Measurements from ENCODE around the gene DTWD1. TPM values are rescaled to one million over a fixed set of nuclear protein-coding genes. Genes with fewer than 3 reads are reported as not detected.
"Not testable (repeated sequence)": the region's sequence is repeated elsewhere in the genome, so short reads cannot be mapped to it uniquely, and the experiment has no call there.

The DTWD1 gene
- total RNA-seq, 2 donors from 2014 or later, result 16.6 to 21.1 TPM

DNA sequence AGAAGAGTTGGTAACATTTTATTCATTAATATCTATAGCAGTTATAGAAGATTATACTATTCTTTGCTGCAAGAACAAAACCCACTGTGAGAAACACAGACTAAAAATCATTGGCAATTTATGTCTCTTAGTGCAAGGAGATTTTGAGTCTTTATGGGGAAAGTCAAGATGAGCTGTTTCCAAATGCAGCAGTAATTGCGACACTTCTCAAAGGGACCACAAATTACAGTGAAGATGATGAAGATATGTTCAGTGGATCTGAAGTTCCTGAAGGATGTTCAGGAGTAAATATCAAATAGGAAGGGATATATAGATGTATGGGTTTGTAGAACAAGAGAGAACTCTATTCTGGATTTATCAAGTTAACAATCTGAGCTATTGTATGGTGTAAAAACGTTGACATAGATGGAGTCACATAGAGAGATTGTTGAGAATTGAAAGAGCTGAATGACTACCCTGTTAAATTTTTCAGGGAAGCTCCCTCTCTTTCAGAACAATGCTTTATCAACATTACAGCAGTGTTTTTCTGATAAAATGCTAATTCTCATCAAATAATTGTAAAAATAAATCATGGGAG is 71.8 kb downstream of the DTWD1 start:
- TF ChIP-seq, protein P1, sequence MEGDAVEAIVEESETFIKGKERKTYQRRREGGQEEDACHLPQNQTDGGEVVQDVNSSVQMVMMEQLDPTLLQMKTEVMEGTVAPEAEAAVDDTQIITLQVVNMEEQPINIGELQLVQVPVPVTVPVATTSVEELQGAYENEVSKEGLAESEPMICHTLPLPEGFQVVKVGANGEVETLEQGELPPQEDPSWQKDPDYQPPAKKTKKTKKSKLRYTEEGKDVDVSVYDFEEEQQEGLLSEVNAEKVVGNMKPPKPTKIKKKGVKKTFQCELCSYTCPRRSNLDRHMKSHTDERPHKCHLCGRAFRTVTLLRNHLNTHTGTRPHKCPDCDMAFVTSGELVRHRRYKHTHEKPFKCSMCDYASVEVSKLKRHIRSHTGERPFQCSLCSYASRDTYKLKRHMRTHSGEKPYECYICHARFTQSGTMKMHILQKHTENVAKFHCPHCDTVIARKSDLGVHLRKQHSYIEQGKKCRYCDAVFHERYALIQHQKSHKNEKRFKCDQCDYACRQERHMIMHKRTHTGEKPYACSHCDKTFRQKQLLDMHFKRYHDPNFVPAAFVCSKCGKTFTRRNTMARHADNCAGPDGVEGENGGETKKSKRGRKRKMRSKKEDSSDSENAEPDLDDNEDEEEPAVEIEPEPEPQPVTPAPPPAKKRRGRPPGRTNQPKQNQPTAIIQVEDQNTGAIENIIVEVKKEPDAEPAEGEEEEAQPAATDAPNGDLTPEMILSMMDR (IDR thresholded peaks at IDR 0.05), result no peak
- TF ChIP-seq POLR2A (IDR thresholded peaks at IDR 0.05) (no peak), POLR2AphosphoS5 (IDR thresholded peaks at IDR 0.05) (no peak)
- H3K27ac ChIP-seq, result no peak overlapping the region
- H3K36me3 ChIP-seq, result no peaks in the 10 kb centered on the region
- intact Hi-C loops (cut with DNase I), result no loop called here
- 66% methylated on average over 2 of the region's 2 CpGs for WGBS
- DNase-seq (ENCODE audit: low spot score), result no peak
- H3K4me1 ChIP-seq (replicated peaks), result no peaks in the 10 kb centered on the region
- H3K9me3 ChIP-seq, result no peaks in the 10 kb centered on the region
- no peaks in the 10 kb centered on the region for H3K27me3 ChIP-seq (replicated peaks; ENCODE audit: insufficient read depth)
- H3K4me3 ChIP-seq, result no peak overlapping the region

DNA sequence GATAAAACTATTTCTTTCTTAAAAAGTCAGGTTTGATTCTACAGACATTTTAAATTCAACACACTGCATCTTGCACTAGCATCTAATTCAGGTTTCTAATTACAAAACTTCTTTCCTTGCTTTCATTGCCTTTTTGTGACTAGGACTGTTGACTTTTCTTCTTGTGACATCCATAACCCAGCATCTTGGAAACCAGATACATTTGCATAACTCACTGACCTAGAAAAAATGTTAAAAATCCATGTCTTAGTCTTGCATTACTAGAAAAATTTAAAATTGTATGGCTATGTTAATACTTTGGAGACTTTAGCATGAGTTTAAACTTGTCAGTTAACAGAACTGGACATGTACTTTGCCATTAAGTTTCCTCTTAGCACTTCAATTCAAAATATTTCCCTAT is 72.7 kb downstream of the DTWD1 start:
- DNase-seq (ENCODE audit: low spot score), result no peak
- H3K4me1 ChIP-seq (replicated peaks), result no peaks in the 10 kb centered on the region
- no peak overlapping the region for H3K4me3 ChIP-seq
- H3K9me3 ChIP-seq, result no peaks in the 10 kb centered on the region
- no peaks in the 10 kb centered on the region for H3K36me3 ChIP-seq
- H3K27ac ChIP-seq, result no peak overlapping the region
- H3K27me3 ChIP-seq (replicated peaks; ENCODE audit: insufficient read depth), result no peaks in the 10 kb centered on the region
- intact Hi-C loops (cut with DNase I), result no loop called here
- no peak for TF ChIP-seq POLR2AphosphoS5 (IDR thresholded peaks at IDR 0.05)
- TF ChIP-seq, protein P1 (IDR thresholded peaks at IDR 0.05), result no peak
- no peak for TF ChIP-seq POLR2A (IDR thresholded peaks at IDR 0.05)

DNA sequence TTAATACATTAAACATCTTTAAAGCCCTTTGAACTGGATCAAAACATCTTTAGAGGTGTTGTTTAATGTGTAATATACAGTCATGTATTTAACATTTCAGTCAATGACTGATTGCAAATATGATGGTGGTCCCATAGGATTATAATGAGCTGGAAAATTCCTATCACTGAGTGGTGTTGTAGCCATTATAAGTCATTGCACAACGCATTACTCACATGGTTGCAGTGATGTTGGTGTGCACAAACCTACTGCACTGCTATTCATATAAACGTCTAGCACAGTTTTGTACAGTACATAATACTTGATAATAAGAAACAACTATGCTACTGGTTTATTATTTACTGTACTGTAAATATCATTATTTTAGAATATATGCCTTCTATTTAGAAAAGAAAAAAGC is 75.6 kb downstream of the DTWD1 start:
- Histone ChIP-seq H3K9me3 (no peaks in the 10 kb centered on the region), H3K36me3 (no peaks in the 10 kb centered on the region), H3K27me3 (replicated peaks; ENCODE audit: insufficient read depth) (no peaks in the 10 kb centered on the region), H3K4me1 (replicated peaks) (no peaks in the 10 kb centered on the region), H3K27ac (no peak overlapping the region), H3K4me3 (no peak overlapping the region)
- TF ChIP-seq POLR2AphosphoS5 (IDR thresholded peaks at IDR 0.05) (no peak), POLR2A (IDR thresholded peaks at IDR 0.05) (no peak)
- TF ChIP-seq, protein P1 (IDR thresholded peaks at IDR 0.05), result no peak
- no peak for DNase-seq (ENCODE audit: low spot score)
- intact Hi-C loops (cut with DNase I), result no loop called here
- WGBS, result 79% methylated on average over 2 of the region's 2 CpGs

DNA sequence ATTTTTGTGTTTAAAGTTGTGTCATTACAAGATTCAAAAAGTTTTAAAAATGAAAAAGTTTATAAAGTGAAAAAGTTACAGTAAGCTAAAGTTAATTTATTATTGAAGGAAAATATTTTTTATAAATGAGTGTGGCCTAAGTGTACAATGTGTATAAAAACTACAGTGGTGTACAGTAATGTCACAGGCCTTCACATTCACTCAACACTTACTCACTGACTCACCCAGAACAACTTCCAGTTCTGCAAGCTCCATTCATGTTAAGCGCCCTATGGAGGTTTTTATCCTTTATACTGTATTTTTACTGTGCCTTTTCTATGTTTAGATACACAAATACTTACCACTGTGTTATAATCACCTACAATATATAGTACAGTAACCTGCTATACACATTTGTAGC is 76.3 kb downstream of the DTWD1 start:
- no peaks in the 10 kb centered on the region for H3K27me3 ChIP-seq (replicated peaks; ENCODE audit: insufficient read depth)
- no peaks in the 10 kb centered on the region for H3K4me1 ChIP-seq (replicated peaks)
- 86% methylated on average over 1 of the region's 1 CpG for WGBS
- no peak for DNase-seq (ENCODE audit: low spot score)
- H3K4me3 ChIP-seq, result no peak overlapping the region
- no peak overlapping the region for H3K27ac ChIP-seq
- intact Hi-C loops (cut with DNase I), result no loop called here
- TF ChIP-seq POLR2AphosphoS5 (IDR thresholded peaks at IDR 0.05), result no peak
- TF ChIP-seq, protein P1 (IDR thresholded peaks at IDR 0.05), result no peak
- no peak for TF ChIP-seq POLR2A (IDR thresholded peaks at IDR 0.05)
- H3K36me3 ChIP-seq, result no peaks in the 10 kb centered on the region
- no peaks in the 10 kb centered on the region for H3K9me3 ChIP-seq

DNA sequence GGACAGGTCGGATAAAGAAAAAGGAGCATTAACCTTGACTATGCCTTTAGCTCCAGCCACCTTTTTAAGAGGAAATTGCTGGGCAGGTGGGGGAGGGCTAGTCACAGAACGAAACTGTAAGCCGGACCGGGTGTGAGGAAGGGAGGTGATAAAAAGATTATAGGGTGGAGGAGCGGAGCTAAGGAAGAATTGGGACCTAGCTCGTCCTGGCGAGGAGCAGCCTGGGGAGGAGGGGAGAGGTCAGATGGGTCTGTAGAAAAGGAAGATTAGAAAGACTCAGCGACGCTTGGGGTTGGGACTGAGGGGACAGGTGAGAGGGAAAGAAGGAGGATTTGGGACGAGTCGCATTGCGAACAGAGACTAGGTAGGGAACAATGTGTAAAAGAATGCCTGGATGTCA is 82.1 kb downstream of the DTWD1 start:
- H3K36me3 ChIP-seq; DNase-seq (ENCODE audit: low spot score); H3K4me3 ChIP-seq; intact Hi-C loops (cut with DNase I); H3K27ac ChIP-seq; H3K27me3 ChIP-seq (replicated peaks; ENCODE audit: insufficient read depth); H3K4me1 ChIP-seq (replicated peaks); H3K9me3 ChIP-seq: not testable (repeated sequence)
- 58% methylated on average over 12 of the region's 12 CpGs for WGBS

Other genes starting within 250 kb of the DTWD1 start
- gene FGF7, start 197.8 kb upstream of the DTWD1 start, total RNA-seq, result 10 to 100 TPM in 1 of 2 donors, 1 to 10 TPM in 1; 8.9 to 11.5 TPM
- 10 to 100 TPM in 1 of 2 donors, 1 to 10 TPM in 1; 8.3 to 12.9 TPM for gene FAM227B, start 230 bp upstream of the DTWD1 start, total RNA-seq

Measured in prostate gland (tissue), 2 donors.